ENCODE results near the gene RASA3.

DNA sequence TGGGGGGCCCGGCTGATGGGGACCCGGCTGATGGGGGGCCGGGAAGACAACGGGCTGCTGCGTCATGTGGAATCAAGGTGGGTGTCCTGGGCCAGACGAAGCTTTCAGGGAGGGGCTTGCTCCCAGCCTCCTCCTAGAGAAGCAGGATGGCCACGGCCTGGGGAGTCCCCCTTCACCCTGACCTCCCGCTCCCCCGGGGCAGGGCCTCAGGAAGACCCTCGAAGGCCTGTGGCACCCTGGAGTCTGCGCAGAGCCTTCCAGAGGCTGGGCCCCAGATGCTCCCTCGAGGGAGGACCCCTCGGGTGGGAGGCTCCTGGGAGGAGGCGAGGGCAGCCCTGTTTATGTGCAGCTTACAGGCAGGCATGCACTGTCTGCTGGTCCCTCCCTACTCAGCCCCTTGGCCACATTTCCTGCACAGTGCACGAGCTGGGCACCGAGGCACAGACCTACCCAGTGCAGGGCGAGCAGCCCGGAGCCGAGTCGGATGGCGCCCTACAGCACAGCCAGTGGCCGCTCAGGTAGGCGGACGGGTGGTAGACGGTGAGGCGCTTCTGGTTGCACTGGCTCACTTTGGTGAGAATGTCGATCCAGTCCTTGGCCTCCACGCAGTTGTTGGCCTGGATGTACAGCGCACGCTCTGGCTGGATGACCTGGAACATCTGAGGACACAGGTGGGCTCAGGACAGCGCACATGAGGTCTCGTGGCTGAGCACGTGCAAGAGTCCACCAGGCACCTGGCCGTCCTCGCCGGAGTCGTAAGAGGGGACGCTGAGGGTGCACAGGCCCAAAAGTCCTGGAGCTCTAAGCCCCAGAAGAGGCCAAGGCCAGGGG, 136.1 kb downstream of the RASA3 start:
- TF ChIP-seq ZNF274 (IDR thresholded peaks at IDR 0.05; ENCODE audit: low read depth, low read length) (no peak), YY1 (IDR thresholded peaks at IDR 0.05; ENCODE audit: insufficient read depth, insufficient read length) (no peak)

Measured in NT2/D1 (cell line).